ENCODE measurements around the gene ACSL3. TPM values are rescaled to one million over a fixed set of nuclear protein-coding genes. Genes with fewer than 3 reads are reported as not detected.
A peak's percentile ranks its signal among the peaks of the same experiment; 100 is the strongest.
"Not testable (repeated sequence)": the region's sequence is repeated elsewhere in the genome, so short reads cannot be mapped to it uniquely, and the experiment has no call there.

Gene ACSL3
- total RNA-seq, 1 donor from 2014 or later = 95.8 TPM

GRCh38 chr2:222915092-222915957 is 54.5 kb downstream of the ACSL3 start:
- peaks cover 28% of the 10 kb centered on the region for H3K36me3 Mint-ChIP-seq
- H3K4me1 Mint-ChIP-seq (ENCODE audit: unreplicated experiment) = peaks cover 7% of the 10 kb centered on the region
- no peak overlapping the region for H3K4me3 Mint-ChIP-seq
- H3K9me3 Mint-ChIP-seq = no peaks in the 10 kb centered on the region
- no peak for DNase-seq (ENCODE audit: extremely low spot score, unreplicated experiment)
- no peaks in the 10 kb centered on the region for H3K27me3 Mint-ChIP-seq
- H3K27ac Mint-ChIP-seq = no peak overlapping the region
- peak; percentile 70 for TF ChIP-seq CTCF (conservative IDR thresholded peaks at IDR 0.05)

GRCh38 chr2:222916229-222917197 is 55.7 kb downstream of the ACSL3 start:
- Mint-ChIP-seq H3K27me3 (no peaks in the 10 kb centered on the region), H3K4me3 (no peak overlapping the region), H3K9me3 (no peaks in the 10 kb centered on the region), H3K36me3 (peaks cover 32% of the 10 kb centered on the region), H3K4me1 (ENCODE audit: unreplicated experiment) (peaks cover 7% of the 10 kb centered on the region), H3K27ac (no peak overlapping the region)
- DNase-seq (ENCODE audit: extremely low spot score, unreplicated experiment) = no peak
- TF ChIP-seq CTCF (conservative IDR thresholded peaks at IDR 0.05) = peak; percentile 38

GRCh38 chr2:222917212-222917611 is 56.4 kb downstream of the ACSL3 start:
- H3K27me3 Mint-ChIP-seq; H3K9me3 Mint-ChIP-seq; H3K4me1 Mint-ChIP-seq (ENCODE audit: unreplicated experiment); H3K27ac Mint-ChIP-seq; DNase-seq (ENCODE audit: extremely low spot score, unreplicated experiment); H3K4me3 Mint-ChIP-seq: not testable (repeated sequence)
- peaks cover 30% of the 10 kb centered on the region for H3K36me3 Mint-ChIP-seq

GRCh38 chr2:222919841-222920526 is 59.1 kb downstream of the ACSL3 start:
- Mint-ChIP-seq H3K27me3 (no peaks in the 10 kb centered on the region), H3K27ac (no peak overlapping the region), H3K4me1 (ENCODE audit: unreplicated experiment) (no peaks in the 10 kb centered on the region), H3K9me3 (no peaks in the 10 kb centered on the region), H3K36me3 (peaks cover 33% of the 10 kb centered on the region), H3K4me3 (no peak overlapping the region)
- no peak for DNase-seq (ENCODE audit: extremely low spot score, unreplicated experiment)
- TF ChIP-seq CTCF (conservative IDR thresholded peaks at IDR 0.05) = no peak

- no peaks in the 10 kb centered on the region for H3K27me3 Mint-ChIP-seq
- no peaks in the 10 kb centered on the region for H3K9me3 Mint-ChIP-seq
- no peaks in the 10 kb centered on the region for H3K4me1 Mint-ChIP-seq (ENCODE audit: unreplicated experiment)
- no peak overlapping the region for H3K27ac Mint-ChIP-seq
- peaks cover 30% of the 10 kb centered on the region for H3K36me3 Mint-ChIP-seq
- no peak overlapping the region for H3K4me3 Mint-ChIP-seq
- no peak for TF ChIP-seq CTCF (conservative IDR thresholded peaks at IDR 0.05)
- DNase-seq (ENCODE audit: extremely low spot score, unreplicated experiment) = no peak
These were observed 59.9 kb downstream of the ACSL3 start for GRCh38 chr2:222920657-222921186.
